ENCODE measurements around the gene WNT9A. TPM values are rescaled to one million over a fixed set of nuclear protein-coding genes. Genes with fewer than 3 reads are reported as not detected.

Gene WNT9A
- total RNA-seq, 3 donors from 2014 or later (not counting 1 experiment from before 2014, with no cell fraction given) = not detected

GRCh38 chr1:227888404-227889046 is 59.2 kb downstream of the WNT9A start:
- Histone ChIP-seq H3K36me3 (ENCODE audit: control insufficient read depth, insufficient read depth, low read length) (no peaks in the 10 kb centered on the region), H3K27ac (ENCODE audit: low read length) (no peak overlapping the region), H3K4me3 (ENCODE audit: low read length) (no peak overlapping the region), H3K27me3 (ENCODE audit: control insufficient read depth, insufficient read depth, low read length) (peaks cover 4% of the 10 kb centered on the region), H3K4me1 (ENCODE audit: control insufficient read depth, insufficient read depth, low read length) (peaks cover 33% of the 10 kb centered on the region), H3K9me3 (ENCODE audit: control insufficient read depth, insufficient read depth, low read length) (no peaks in the 10 kb centered on the region)
- Mint-ChIP-seq H3K4me3 (no peak overlapping the region), H3K4me1 (peaks cover 7 to 13% of the 10 kb centered on the region in 2 donors), H3K27ac (no peak overlapping the region), H3K9me3 (no peaks in the 10 kb centered on the region), H3K27me3 (ENCODE audit: low read depth in 2 of 2) (peaks cover 0 to 2% of the 10 kb centered on the region in 2 donors), H3K36me3 (no peaks in the 10 kb centered on the region)
- 89% methylated on average over 8 of the region's 8 CpGs for WGBS (ENCODE audit: insufficient coverage)
- peak in 1 of 2 donors; percentile 13 for DNase-seq
- no peak for ATAC-seq
- intact Hi-C loops (cut with micrococcal nuclease) = no loop called here
- TF ChIP-seq CTCF (IDR thresholded peaks at IDR 0.05) = no peak

GRCh38 chr1:227887697-227888403 is 59.9 kb downstream of the WNT9A start:
- Mint-ChIP-seq H3K36me3 (no peaks in the 10 kb centered on the region), H3K4me1 (peaks cover 7 to 13% of the 10 kb centered on the region in 2 donors), H3K27ac (peak overlapping the region; percentile 18 to 45), H3K27me3 (ENCODE audit: low read depth in 2 of 2) (peaks cover 0 to 2% of the 10 kb centered on the region in 2 donors), H3K4me3 (peak overlapping the region; percentile 89), H3K9me3 (no peaks in the 10 kb centered on the region)
- TF ChIP-seq CTCF (IDR thresholded peaks at IDR 0.05) = no peak
- peak in 1 of 3 donors; percentile 77 for ATAC-seq
- peak overlapping the region; percentile 37 for H3K4me3 ChIP-seq (ENCODE audit: low read length)
- H3K27ac ChIP-seq (ENCODE audit: low read length) = no peak overlapping the region
- H3K36me3 ChIP-seq (ENCODE audit: control insufficient read depth, insufficient read depth, low read length) = no peaks in the 10 kb centered on the region
- H3K27me3 ChIP-seq (ENCODE audit: control insufficient read depth, insufficient read depth, low read length) = peaks cover 4% of the 10 kb centered on the region
- H3K9me3 ChIP-seq (ENCODE audit: control insufficient read depth, insufficient read depth, low read length) = no peaks in the 10 kb centered on the region
- 50% methylated on average over 40 of the region's 40 CpGs for WGBS (ENCODE audit: insufficient coverage)
- DNase-seq = peak in 1 of 2 donors; percentile 14
- intact Hi-C loops (cut with micrococcal nuclease) = no loop called here
- peaks cover 33% of the 10 kb centered on the region for H3K4me1 ChIP-seq (ENCODE audit: control insufficient read depth, insufficient read depth, low read length)

- TF ChIP-seq CTCF (IDR thresholded peaks at IDR 0.05) = no peak
- WGBS (ENCODE audit: insufficient coverage) = 10% methylated on average over 30 of the region's 30 CpGs
- H3K4me3 Mint-ChIP-seq = peak overlapping the region; percentile 69
- no peaks in the 10 kb centered on the region for H3K9me3 ChIP-seq (ENCODE audit: control insufficient read depth, insufficient read depth, low read length)
- no peaks in the 10 kb centered on the region for H3K36me3 Mint-ChIP-seq
- H3K9me3 Mint-ChIP-seq = no peaks in the 10 kb centered on the region
- H3K36me3 ChIP-seq (ENCODE audit: control insufficient read depth, insufficient read depth, low read length) = no peaks in the 10 kb centered on the region
- intact Hi-C loops (cut with micrococcal nuclease) = no loop called here
- no peak overlapping the region for H3K27ac Mint-ChIP-seq
- ATAC-seq (peak in 2 of 3 donors; percentile 36 to 49), DNase-seq (peak; percentile 16 to 38)
- H3K27ac ChIP-seq (ENCODE audit: low read length) = peak overlapping the region; percentile 20
- H3K4me3 ChIP-seq (ENCODE audit: low read length) = peak overlapping the region; percentile 37
- peaks cover 7 to 13% of the 10 kb centered on the region in 2 donors for H3K4me1 Mint-ChIP-seq
- H3K27me3 ChIP-seq (ENCODE audit: control insufficient read depth, insufficient read depth, low read length) = peaks cover 4% of the 10 kb centered on the region
- no peaks in the 10 kb centered on the region for H3K27me3 Mint-ChIP-seq (ENCODE audit: low read depth in 2 of 2)
- peaks cover 33% of the 10 kb centered on the region for H3K4me1 ChIP-seq (ENCODE audit: control insufficient read depth, insufficient read depth, low read length)
These were observed 60.6 kb downstream of the WNT9A start for GRCh38 chr1:227886993-227887696.

All from natural killer cell (primary cell).